ENCODE data around the gene KIF12. TPM values are rescaled to one million over a fixed set of nuclear protein-coding genes. Genes with fewer than 3 reads are reported as not detected.

Gene KIF12
- total and polyA plus RNA-seq, 9 donors = 0.54 to 17.8 (median 2.0) TPM; not detected in 1

GRCh38 chr9:114100536-114100935 lies 1.4 kb upstream of the KIF12 start:
- Histone ChIP-seq H3K27me3 (no peaks in the 10 kb centered on the region), H3K4me3 (no peak overlapping the region), H3K4me1 (ENCODE audit: insufficient read depth) (peaks cover 5% of the 10 kb centered on the region), H3K9me3 (peaks cover 0 to 3% of the 10 kb centered on the region in 2 donors), H3K27ac (no peak overlapping the region), H3K36me3 (no peaks in the 10 kb centered on the region)
- TF ChIP-seq EP300 (IDR thresholded peaks at IDR 0.05) (no peak), POLR2A (IDR thresholded peaks at IDR 0.05) (no peak), CTCF (IDR thresholded peaks at IDR 0.05) (no peak)
- DNase-seq = no peak
- WGBS, 3 donors = 28 to 36% (median 34%) methylated on average over 1 of the region's 1 CpG
- intact Hi-C loops (cut with DNase I) = loop anchor here in 1 of 4 donors (10.0 kb wide), 1 partner anchor 54 kb away; the partner anchor contains the start of gene COL27A1

GRCh38 chr9:114099669-114100270 lies 678 bp upstream of the KIF12 start:
- H3K36me3 ChIP-seq = no peaks in the 10 kb centered on the region
- peaks cover 0 to 3% of the 10 kb centered on the region in 2 donors for H3K9me3 ChIP-seq
- H3K27ac ChIP-seq = no peak overlapping the region
- intact Hi-C loops (cut with DNase I) = loop anchor here in 1 of 4 donors (10.0 kb wide), 1 partner anchor 55 kb away; the partner anchor contains the start of gene COL27A1
- H3K27me3 ChIP-seq = no peaks in the 10 kb centered on the region
- peaks cover 5% of the 10 kb centered on the region for H3K4me1 ChIP-seq (ENCODE audit: insufficient read depth)
- 65 to 76% (median 74%) methylated on average over 2 of the region's 2 CpGs for WGBS, 3 donors
- no peak overlapping the region for H3K4me3 ChIP-seq
- DNase-seq = no peak
- TF ChIP-seq POLR2A (IDR thresholded peaks at IDR 0.05) (no peak), CTCF (IDR thresholded peaks at IDR 0.05) (no peak), EP300 (IDR thresholded peaks at IDR 0.05) (no peak)

- 2 to 7% (median 4%) methylated on average over 27 to 76 of the region's 77 CpGs for WGBS, 3 donors
- Histone ChIP-seq H3K27ac (no peak overlapping the region), H3K4me1 (ENCODE audit: insufficient read depth) (peaks cover 5% of the 10 kb centered on the region), H3K27me3 (no peaks in the 10 kb centered on the region), H3K9me3 (peaks cover 0 to 3% of the 10 kb centered on the region in 2 donors), H3K36me3 (no peaks in the 10 kb centered on the region), H3K4me3 (peak overlapping the region; percentile 19)
- DNase-seq = peak in 4 of 5 donors; percentile 43 to 72 (median 64)
- TF ChIP-seq POLR2A (IDR thresholded peaks at IDR 0.05) = no peak
- no peak for TF ChIP-seq EP300 (IDR thresholded peaks at IDR 0.05)
- intact Hi-C loops (cut with DNase I) = no loop called here
Observed at GRCh38 chr9:114098021-114098935, 814 bp downstream of the KIF12 start.

- TF ChIP-seq POLR2A (IDR thresholded peaks at IDR 0.05) (no peak), EP300 (IDR thresholded peaks at IDR 0.05) (no peak), CTCF (IDR thresholded peaks at IDR 0.05) (no peak)
- DNase-seq = peak in 3 of 5 donors; percentile 37 to 48 (median 42)
- intact Hi-C loops (cut with DNase I) = no loop called here
- 21 to 23% (median 23%) methylated on average over 18 of the region's 18 CpGs for WGBS, 3 donors
- H3K27ac ChIP-seq = no peak overlapping the region
- H3K36me3 ChIP-seq = no peaks in the 10 kb centered on the region
- H3K4me1 ChIP-seq (ENCODE audit: insufficient read depth) = peaks cover 5% of the 10 kb centered on the region
- H3K9me3 ChIP-seq = peaks cover 0 to 3% of the 10 kb centered on the region in 2 donors
- no peaks in the 10 kb centered on the region for H3K27me3 ChIP-seq
- H3K4me3 ChIP-seq = peak overlapping the region; percentile 19
Observed at GRCh38 chr9:114097613-114098020, 1.5 kb downstream of the KIF12 start.

Measured in ovary (tissue), 9 donors.